Fibroblast of pulmonary artery (primary cell): ENCODE measurements around the gene HPSE2.

Experiments
- DNase-seq: peaks from one replicate; pipeline ENCODE4 v3.0.0-alpha.2; 2010; ENCODE audit warnings: low read depth
- H3K4me3 ChIP-seq: replicated peaks from 2 replicates; pipeline ENCODE4 v1.5.1; 2011; ENCODE audit warnings: low read depth, mild to moderate bottlenecking, control low read depth, low read length, moderate library complexity
- TF ChIP-seq, protein P1 (sequence below): IDR thresholded peaks from 2 replicates; pipeline ENCODE4 v1.5.1; 2011; ENCODE audit warnings: mild to moderate bottlenecking, control low read depth, low read length, inconsistent platforms; ENCODE audit errors: missing control alignments

HPSE2 gene

DNA sequence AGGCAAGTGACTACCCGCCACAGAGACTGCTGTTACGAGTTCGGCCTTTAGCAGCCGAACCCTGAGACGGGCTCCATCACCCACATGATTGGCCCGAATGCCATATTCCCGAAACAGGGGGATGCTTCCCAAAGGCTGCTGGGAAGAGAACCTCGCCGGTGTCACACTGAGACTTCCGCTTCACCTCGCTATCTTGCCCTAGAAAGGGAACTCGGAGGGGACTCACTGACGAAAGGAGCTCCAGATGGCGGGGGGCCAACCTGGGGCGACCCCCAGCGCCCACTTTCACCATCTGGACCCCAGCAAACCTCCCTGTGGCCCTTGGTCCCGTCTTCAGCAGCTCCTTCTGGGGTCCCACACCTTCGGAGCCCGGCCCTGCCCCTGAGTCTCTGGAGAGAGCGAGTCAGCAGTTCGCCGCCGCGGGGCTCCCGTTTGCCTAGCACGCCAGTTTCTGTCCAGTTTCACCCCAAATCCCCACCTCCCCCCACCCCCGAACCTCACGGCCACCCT lies 789.4 kb downstream of the HPSE2 start:
- TF ChIP-seq, protein P1, sequence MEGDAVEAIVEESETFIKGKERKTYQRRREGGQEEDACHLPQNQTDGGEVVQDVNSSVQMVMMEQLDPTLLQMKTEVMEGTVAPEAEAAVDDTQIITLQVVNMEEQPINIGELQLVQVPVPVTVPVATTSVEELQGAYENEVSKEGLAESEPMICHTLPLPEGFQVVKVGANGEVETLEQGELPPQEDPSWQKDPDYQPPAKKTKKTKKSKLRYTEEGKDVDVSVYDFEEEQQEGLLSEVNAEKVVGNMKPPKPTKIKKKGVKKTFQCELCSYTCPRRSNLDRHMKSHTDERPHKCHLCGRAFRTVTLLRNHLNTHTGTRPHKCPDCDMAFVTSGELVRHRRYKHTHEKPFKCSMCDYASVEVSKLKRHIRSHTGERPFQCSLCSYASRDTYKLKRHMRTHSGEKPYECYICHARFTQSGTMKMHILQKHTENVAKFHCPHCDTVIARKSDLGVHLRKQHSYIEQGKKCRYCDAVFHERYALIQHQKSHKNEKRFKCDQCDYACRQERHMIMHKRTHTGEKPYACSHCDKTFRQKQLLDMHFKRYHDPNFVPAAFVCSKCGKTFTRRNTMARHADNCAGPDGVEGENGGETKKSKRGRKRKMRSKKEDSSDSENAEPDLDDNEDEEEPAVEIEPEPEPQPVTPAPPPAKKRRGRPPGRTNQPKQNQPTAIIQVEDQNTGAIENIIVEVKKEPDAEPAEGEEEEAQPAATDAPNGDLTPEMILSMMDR = no peak
- peak overlapping the region; percentile 84 for H3K4me3 ChIP-seq
- DNase-seq = peak; percentile 23

DNA sequence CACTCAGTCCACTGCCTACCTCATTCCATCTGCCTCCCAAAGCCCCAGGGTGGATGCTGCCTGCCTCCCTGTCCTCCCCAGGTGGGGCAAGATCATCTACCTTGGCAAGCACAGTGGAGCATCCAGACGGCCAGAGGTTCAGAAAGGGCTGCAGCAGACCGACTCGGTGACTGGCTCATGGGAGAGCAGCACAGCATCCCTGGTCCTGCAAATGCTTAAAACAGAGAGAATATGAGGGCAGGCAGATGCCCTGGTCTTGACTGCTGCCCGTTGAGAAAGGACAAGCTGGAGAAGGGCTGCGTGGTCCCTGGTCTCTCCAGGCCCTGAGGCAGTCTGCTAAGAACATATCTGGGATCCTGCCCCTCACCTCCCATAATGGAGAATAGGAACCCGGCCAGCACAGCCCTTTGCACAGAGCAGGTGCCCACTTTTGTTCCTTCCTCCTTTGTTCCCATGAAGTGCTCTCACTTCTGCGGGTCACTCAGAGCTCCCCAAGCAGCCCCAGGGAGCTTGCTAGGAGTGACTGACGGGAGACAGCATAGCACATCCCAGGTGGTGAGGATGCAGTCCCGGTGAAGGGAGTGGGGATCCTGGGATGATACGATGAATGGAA lies 790.3 kb downstream of the HPSE2 start:
- peak overlapping the region; percentile 84 for H3K4me3 ChIP-seq
- TF ChIP-seq, protein P1 = no peak
- DNase-seq = no peak

DNA sequence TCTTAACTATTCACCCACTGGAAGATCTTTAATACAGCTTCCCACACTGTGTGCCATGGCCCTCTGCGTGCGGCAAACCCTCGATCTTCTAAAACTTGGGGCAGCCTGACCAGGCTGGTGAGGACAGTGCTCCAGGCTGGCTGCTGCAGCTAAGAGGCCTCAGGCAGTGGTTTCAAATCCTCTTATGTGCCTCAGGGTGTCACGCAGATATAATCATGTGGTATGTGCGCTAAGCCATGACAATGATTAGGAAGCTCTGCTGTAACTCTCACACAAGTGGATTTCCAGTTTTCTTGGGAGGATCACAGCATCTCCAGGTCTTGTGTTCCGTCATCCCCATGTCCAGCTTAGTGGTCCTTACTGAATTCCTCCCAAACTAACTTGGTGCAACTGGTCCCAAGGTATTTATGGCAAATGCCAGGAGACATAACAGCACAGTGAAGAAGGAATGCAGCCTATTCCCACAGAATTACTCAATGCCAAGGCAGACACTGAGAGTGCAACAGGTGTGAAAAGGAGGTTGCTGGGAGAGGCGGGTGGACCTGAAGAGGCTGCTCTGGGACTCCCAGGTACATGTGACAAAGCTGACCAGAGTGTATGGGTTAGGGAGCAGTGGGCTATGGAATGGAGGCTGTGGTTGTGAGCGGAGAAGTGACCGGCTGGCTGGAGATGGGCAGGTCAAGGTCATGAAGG lies 791.2 kb downstream of the HPSE2 start:
- no peak overlapping the region for H3K4me3 ChIP-seq
- no peak for DNase-seq
- TF ChIP-seq, protein P1 = no peak

DNA sequence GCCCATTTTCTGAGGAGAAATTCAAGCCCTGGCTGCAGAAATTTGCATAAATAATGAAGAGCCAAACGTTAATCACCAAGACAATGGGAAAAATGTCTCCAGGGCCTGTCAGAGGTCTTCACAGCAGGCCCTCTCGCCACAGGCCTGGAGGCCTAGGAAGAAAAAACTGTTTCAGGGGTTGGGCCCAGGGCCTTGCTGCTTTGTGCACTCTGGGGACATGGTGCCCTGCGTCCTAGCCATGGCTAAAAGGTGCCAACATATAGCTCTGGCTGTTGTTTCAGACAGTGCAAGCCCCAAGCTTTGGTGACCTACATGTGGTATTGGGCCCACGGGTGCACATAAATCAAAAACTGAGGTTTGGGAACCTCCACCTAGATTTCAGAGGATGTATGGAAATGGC lies 796.9 kb downstream of the HPSE2 start:
- no peak for DNase-seq
- no peak overlapping the region for H3K4me3 ChIP-seq
- TF ChIP-seq, protein P1 = no peak

DNA sequence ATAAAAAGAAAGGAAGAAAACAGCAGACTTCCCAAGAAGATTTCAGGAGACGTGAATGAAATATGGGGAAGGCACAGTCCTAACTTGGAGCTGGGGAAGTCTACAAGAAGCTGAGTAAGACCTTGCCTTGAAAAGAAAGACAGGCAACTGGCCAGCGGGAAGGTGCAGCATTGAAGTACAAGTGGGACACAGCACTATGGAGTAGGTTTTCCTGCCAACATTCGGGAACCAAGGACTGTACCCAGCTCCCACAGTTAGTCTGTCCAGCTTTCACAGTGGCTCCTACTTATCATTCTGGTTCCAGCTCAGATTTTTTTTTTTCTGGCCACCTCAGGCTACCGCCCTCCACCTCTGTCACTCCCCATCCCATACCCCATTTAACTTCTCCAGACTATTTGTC lies 798.9 kb downstream of the HPSE2 start:
- H3K4me3 ChIP-seq = no peak overlapping the region
- TF ChIP-seq, protein P1 = no peak
- no peak for DNase-seq

DNA sequence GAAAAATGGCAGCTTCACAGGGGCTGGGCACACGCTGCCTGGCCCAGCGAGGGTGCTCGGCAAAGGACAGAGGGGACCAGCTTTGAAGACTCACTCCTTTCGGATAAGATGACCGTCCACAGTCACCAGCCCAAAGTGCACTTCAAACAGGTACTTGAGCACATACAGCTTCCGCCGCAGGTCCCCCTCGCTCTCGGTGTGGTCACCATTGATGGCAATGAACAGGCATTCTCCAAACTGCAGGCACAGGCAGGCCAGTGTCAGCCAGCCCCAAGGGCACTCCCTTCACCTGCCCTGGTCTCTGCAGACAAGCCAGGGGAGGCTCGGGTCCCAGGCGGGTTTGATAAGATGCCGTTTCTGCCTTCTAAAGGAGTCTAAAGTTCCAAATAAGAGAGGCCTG lies 800.5 kb downstream of the HPSE2 start:
- no peak for DNase-seq
- H3K4me3 ChIP-seq = no peak overlapping the region
- TF ChIP-seq, protein P1 = no peak
